GM12878 (cell line): ENCODE data around the gene KIAA1671. TPM values are rescaled to one million over a fixed set of nuclear protein-coding genes. Genes with fewer than 3 reads are reported as not detected.

Experiments
- CHD1 ChIP-seq: IDR thresholded peaks from 2 replicates; pipeline ENCODE4 v1.6.1; 2012; ENCODE audit warnings: low read depth, low read length, improper control_type of control experiment
- CREB1 ChIP-seq: IDR thresholded peaks from 2 replicates; pipeline ENCODE4 v1.6.1; 2012; ENCODE audit warnings: low read depth, mild to moderate bottlenecking, inconsistent platforms
- E2F4 ChIP-seq: IDR thresholded peaks from 2 replicates; pipeline ENCODE4 v1.6.1; 2012; ENCODE audit warnings: low read depth, low read length, improper control_type of control experiment
- EED ChIP-seq: sonication (generic); IDR thresholded peaks from 2 replicates; pipeline ENCODE4 v1.6.1; 2016; ENCODE audit warnings: antibody characterized with exemption, low read depth
- EP300 ChIP-seq, 2 experiments: fragments of 150-350 bp in 1 of 2; IDR thresholded peaks; 2 replicates each; pipeline ENCODE4 v1.6.1; 2011 to 2012; ENCODE audit warnings: low read depth in 2 of 2, low read length in 2 of 2, borderline replicate concordance in 1 of 2, improper control_type of control experiment in 1 of 2, inconsistent platforms in 1 of 2; ENCODE audit not compliant: control insufficient read depth in 1 of 2
- HDAC2 ChIP-seq: fragments of 200-600 bp; sonication (generic); IDR thresholded peaks from 2 replicates; pipeline ENCODE4 v1.6.1; 2017
- HDAC6 ChIP-seq: fragments of 200-600 bp; sonication (generic); IDR thresholded peaks from one replicate; pipeline ENCODE4 v1.8.0; 2017; ENCODE audit warnings: antibody characterized with exemption; ENCODE audit not compliant: unreplicated experiment
- IKZF2 ChIP-seq, 2 experiments: fragments of 450-650 bp; IDR thresholded peaks; 2 replicates each; pipeline ENCODE4 v1.6.1; 2017; ENCODE audit warnings: mild to moderate bottlenecking in 2 of 2, moderate library complexity in 2 of 2
- KLF5 ChIP-seq: fragments of 450-650 bp; IDR thresholded peaks from 2 replicates; pipeline ENCODE4 v1.6.1; 2014; ENCODE audit warnings: mild to moderate bottlenecking; ENCODE audit not compliant: partially characterized antibody
- MEF2B ChIP-seq: fragments of 450-650 bp; IDR thresholded peaks from 2 replicates; pipeline ENCODE4 v1.6.1; 2018; ENCODE audit warnings: mild to moderate bottlenecking, moderate library complexity; ENCODE audit not compliant: partially characterized antibody, poor library complexity, severe bottlenecking
- MLLT1 ChIP-seq: fragments of 450-650 bp; IDR thresholded peaks from 2 replicates; pipeline ENCODE4 v1.6.1; 2016; ENCODE audit warnings: mild to moderate bottlenecking
- NFIC ChIP-seq: IDR thresholded peaks from 2 replicates; pipeline ENCODE4 v1.6.1; 2012; ENCODE audit warnings: low read depth, mild to moderate bottlenecking, inconsistent platforms, low read length, moderate library complexity
- PML ChIP-seq: IDR thresholded peaks from 2 replicates; pipeline ENCODE4 v1.6.1; 2012; ENCODE audit warnings: low read length, inconsistent platforms
- RAD21 ChIP-seq: IDR thresholded peaks from 2 replicates; pipeline ENCODE4 v1.6.1; 2011; ENCODE audit warnings: mild to moderate bottlenecking, low read depth, low read length, moderate library complexity; ENCODE audit not compliant: insufficient read depth
- RELB ChIP-seq: fragments of 450-650 bp; IDR thresholded peaks from 2 replicates; pipeline ENCODE4 v1.6.1; 2017; ENCODE audit warnings: low read depth, mild to moderate bottlenecking, moderate library complexity
- TARDBP ChIP-seq: IDR thresholded peaks from 2 replicates; pipeline ENCODE4 v1.6.1; 2016; ENCODE audit warnings: borderline replicate concordance
- ZNF592 ChIP-seq: fragments of 450-650 bp; IDR thresholded peaks from 2 replicates; pipeline ENCODE4 v1.6.1; 2017; ENCODE audit warnings: mild to moderate bottlenecking, moderate library complexity
- polyA plus RNA-seq, 11 experiments: library from polyadenylated mRNA; depleted of rRNA in 4 of 11; unstranded in 6 of 11; stranded (reverse) in 5 of 11; fragments of >200 nt; fragmentation: Nextera tagmentation in 4 of 11; fragmentation: Illumina TruSeq in 1 of 11; extraction: Ambion mirVana in 4 of 11; extraction: Trizol in 1 of 11; gene quantifications; 1 replicate in 1 of 11; 2 replicates in 10 of 11; pipeline versions ENCODE4 v1.2.1 to v1.2.3, GENCODE V29; 2011 to 2016; ENCODE audit warnings: inconsistent platforms in 2 of 11, missing spikeins in 2 of 11, low read depth in 1 of 11
- total RNA-seq, 4 experiments: library from RNA; depleted of rRNA in 3 of 4; stranded (reverse); fragments of >200 nt in 3 of 4; fragmentation: Illumina TruSeq in 1 of 4; extraction: Trizol in 1 of 4; gene quantifications; 2 replicates each; pipeline versions ENCODE4 v1.2.1 to v1.2.3, GENCODE V29; 2013 to 2021
- TF ChIP-seq, protein P1 (sequence below): fragments of 450-650 bp; conservative IDR thresholded peaks from 2 replicates; pipeline ENCODE4 v1.6.1; 2017; ENCODE audit warnings: mild to moderate bottlenecking, moderate library complexity
- TF ChIP-seq, protein P2 (sequence below): IDR thresholded peaks from 2 replicates; pipeline ENCODE4 v1.6.1; 2012; ENCODE audit warnings: low read depth, low read length, improper control_type of control experiment

Gene KIAA1671
- total and polyA plus RNA-seq, 10 of the 15 experiments (the other 5 are each of a cell fraction or from before 2014, with no cell fraction given) = 0.05 to 2.7 (median 0.33) TPM

DNA sequence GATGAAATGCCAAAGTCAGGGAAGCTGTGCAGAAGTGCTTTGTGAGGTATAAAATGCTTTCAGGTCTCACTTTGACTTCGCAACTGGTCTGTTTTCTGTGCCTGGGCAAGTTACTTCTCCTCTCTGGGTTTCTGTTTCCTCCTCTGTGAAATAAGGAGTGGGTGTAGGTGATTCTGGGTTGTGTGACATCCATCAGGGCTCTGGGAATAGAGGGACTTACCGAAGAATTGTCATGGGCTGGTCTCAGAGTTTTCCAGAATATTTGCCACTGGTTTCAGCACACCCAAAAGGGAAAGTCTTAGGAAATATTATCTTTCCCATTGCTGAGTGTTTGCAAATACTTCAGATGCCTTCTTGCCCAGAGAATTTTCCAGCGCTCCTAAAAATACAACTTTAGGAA lies 118.4 kb downstream of the KIAA1671 start (continued):
- no peak for TF ChIP-seq CHD1
- TF ChIP-seq ZNF592 = no peak
- peak; percentile 76 for TF ChIP-seq RELB
- no peak for TF ChIP-seq RAD21
- TF ChIP-seq HDAC6 = no peak
- no peak for TF ChIP-seq PML
- no peak for TF ChIP-seq MEF2B
- no peak for TF ChIP-seq NFIC
- TF ChIP-seq, protein P1, sequence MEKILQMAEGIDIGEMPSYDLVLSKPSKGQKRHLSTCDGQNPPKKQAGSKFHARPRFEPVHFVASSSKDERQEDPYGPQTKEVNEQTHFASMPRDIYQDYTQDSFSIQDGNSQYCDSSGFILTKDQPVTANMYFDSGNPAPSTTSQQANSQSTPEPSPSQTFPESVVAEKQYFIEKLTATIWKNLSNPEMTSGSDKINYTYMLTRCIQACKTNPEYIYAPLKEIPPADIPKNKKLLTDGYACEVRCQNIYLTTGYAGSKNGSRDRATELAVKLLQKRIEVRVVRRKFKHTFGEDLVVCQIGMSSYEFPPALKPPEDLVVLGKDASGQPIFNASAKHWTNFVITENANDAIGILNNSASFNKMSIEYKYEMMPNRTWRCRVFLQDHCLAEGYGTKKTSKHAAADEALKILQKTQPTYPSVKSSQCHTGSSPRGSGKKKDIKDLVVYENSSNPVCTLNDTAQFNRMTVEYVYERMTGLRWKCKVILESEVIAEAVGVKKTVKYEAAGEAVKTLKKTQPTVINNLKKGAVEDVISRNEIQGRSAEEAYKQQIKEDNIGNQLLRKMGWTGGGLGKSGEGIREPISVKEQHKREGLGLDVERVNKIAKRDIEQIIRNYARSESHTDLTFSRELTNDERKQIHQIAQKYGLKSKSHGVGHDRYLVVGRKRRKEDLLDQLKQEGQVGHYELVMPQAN = no peak
- no peak for TF ChIP-seq CREB1
- no peak for TF ChIP-seq E2F4
- TF ChIP-seq EED = no peak
- TF ChIP-seq KLF5 = no peak
- TF ChIP-seq TARDBP = no peak
- TF ChIP-seq IKZF2 (IDR thresholded peaks at IDR 0.05) = peak; percentile 86 to 92
- no peak for TF ChIP-seq MLLT1
- TF ChIP-seq EP300 (IDR thresholded peaks at IDR 0.05; ENCODE audit: borderline replicate concordance in 1 of 2, control insufficient read depth in 1 of 2, low read depth in 2 of 2, low read length in 2 of 2) = peak in 1 of 2 experiments; percentile 44; a peak in 1 of 4 replicates
- no peak for TF ChIP-seq HDAC2
- TF ChIP-seq, protein P2, sequence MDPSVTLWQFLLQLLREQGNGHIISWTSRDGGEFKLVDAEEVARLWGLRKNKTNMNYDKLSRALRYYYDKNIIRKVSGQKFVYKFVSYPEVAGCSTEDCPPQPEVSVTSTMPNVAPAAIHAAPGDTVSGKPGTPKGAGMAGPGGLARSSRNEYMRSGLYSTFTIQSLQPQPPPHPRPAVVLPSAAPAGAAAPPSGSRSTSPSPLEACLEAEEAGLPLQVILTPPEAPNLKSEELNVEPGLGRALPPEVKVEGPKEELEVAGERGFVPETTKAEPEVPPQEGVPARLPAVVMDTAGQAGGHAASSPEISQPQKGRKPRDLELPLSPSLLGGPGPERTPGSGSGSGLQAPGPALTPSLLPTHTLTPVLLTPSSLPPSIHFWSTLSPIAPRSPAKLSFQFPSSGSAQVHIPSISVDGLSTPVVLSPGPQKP = no peak
